Smooth muscle cell (in vitro differentiated cells): Measurements from ENCODE around the gene SYNE1. TPM values are rescaled to one million over a fixed set of nuclear protein-coding genes. Genes with fewer than 3 reads are reported as not detected.

Source experiments
- DNase-seq: peaks from one replicate; lab custom pipeline; 2025; ENCODE audit not compliant: unreplicated experiment; lab: John Stamatoyannopoulos, UW
- H2AFZ ChIP-seq: fragments of 200-600 bp; sonication (generic); 2 replicates; pipeline ENCODE4 v1.6.0; 2016; ENCODE audit warnings: antibody characterized with exemption, low read depth, mild to moderate bottlenecking
- H3F3A ChIP-seq: fragments of 200-600 bp; sonication (generic); 2 replicates; pipeline ENCODE4 v1.6.0; 2017; ENCODE audit warnings: antibody characterized with exemption, low read depth
- H3K27ac ChIP-seq: fragments of 200-600 bp; sonication (generic); 2 replicates; pipeline ENCODE4 v1.5.1; 2016; ENCODE audit warnings: low read depth, mild to moderate bottlenecking
- H3K27me3 ChIP-seq: fragments of 200-600 bp; sonication (generic); 2 replicates; pipeline ENCODE4 v1.6.1; 2016; ENCODE audit warnings: low read depth, mild to moderate bottlenecking
- H3K36me3 ChIP-seq: fragments of 200-600 bp; sonication (generic); 2 replicates; pipeline ENCODE4 v1.5.1; 2016; ENCODE audit warnings: low read depth
- H3K4me1 ChIP-seq: fragments of 200-600 bp; sonication (generic); 2 replicates; pipeline ENCODE4 v1.5.1; 2016; ENCODE audit warnings: low read depth
- H3K4me2 ChIP-seq: fragments of 200-600 bp; sonication (generic); 2 replicates; pipeline ENCODE4 v1.6.0; 2016; ENCODE audit warnings: mild to moderate bottlenecking
- H3K4me3 ChIP-seq: fragments of 200-600 bp; sonication (generic); 2 replicates; pipeline ENCODE4 v1.5.1; 2016; ENCODE audit warnings: mild to moderate bottlenecking
- H3K79me2 ChIP-seq: fragments of 200-600 bp; sonication (generic); 2 replicates; pipeline ENCODE4 v1.6.0; 2016; ENCODE audit warnings: low read depth, mild to moderate bottlenecking
- H3K9ac ChIP-seq: fragments of 200-600 bp; sonication (generic); 2 replicates; pipeline ENCODE4 v1.6.0; 2016; ENCODE audit warnings: low read depth
- H3K9me3 ChIP-seq: fragments of 200-600 bp; sonication (generic); replicated peaks from 2 replicates; pipeline ENCODE4 v1.5.1; 2016; ENCODE audit warnings: low read depth
- H4K20me1 ChIP-seq: fragments of 200-600 bp; sonication (generic); 2 replicates; pipeline ENCODE4 v1.6.0; 2016; ENCODE audit warnings: low read depth
- CTCF ChIP-seq: fragments of 200-600 bp; sonication (generic); IDR thresholded peaks from 2 replicates; pipeline ENCODE4 v1.5.1; 2017; ENCODE audit warnings: borderline replicate concordance, mild to moderate bottlenecking, antibody characterized with exemption; ENCODE audit not compliant: insufficient read depth, poor library complexity, severe bottlenecking
- WGBS: methylation state at CpG from one replicate; pipeline ENCODE4 v1.1.7; 2016; ENCODE audit warnings: low lambda C conversion rate; 5-methylcytosine and 5-hydroxymethylcytosine counted together
- polyA plus RNA-seq: library from polyadenylated mRNA; unstranded; fragments of >200 nt; fragmentation: Nextera tagmentation; extraction: Ambion mirVana; gene quantifications from 2 replicates; pipeline ENCODE4 v1.2.1, GENCODE V29; 2016
- total RNA-seq: library from RNA; depleted of rRNA; stranded (reverse); fragments of >200 nt; gene quantifications from 2 replicates; pipeline ENCODE4 v1.2.3, GENCODE V29; 2014

SYNE1 gene
- total and polyA plus RNA-seq, 2 experiments from 2014 or later: 18.2 to 56.2 TPM

GRCh38 chr6:152166897-152167296 lies 470.3 kb downstream of the SYNE1 start:
- Histone ChIP-seq H3K9ac (no peak overlapping the region), H3K4me3 (no peak overlapping the region), H3K9me3 (no peaks in the 10 kb centered on the region), H3K4me1 (no peaks in the 10 kb centered on the region), H3K79me2 (no peaks in the 10 kb centered on the region), H3K27me3 (no peaks in the 10 kb centered on the region), H2AFZ (no peak overlapping the region), H3K36me3 (peaks cover 4% of the 10 kb centered on the region), H3F3A (no peaks in the 10 kb centered on the region), H3K27ac (no peak overlapping the region), H4K20me1 (no peaks in the 10 kb centered on the region), H3K4me2 (no peak overlapping the region)
- WGBS: 90% methylated on average over 5 of the region's 5 CpGs
- DNase-seq: no peak
- TF ChIP-seq CTCF: no peak

GRCh38 chr6:152166497-152166896 lies 470.7 kb downstream of the SYNE1 start:
- WGBS: 96% methylated on average over 4 of the region's 4 CpGs
- Histone ChIP-seq H4K20me1 (no peaks in the 10 kb centered on the region), H3K9me3 (no peaks in the 10 kb centered on the region), H3K36me3 (peaks cover 4% of the 10 kb centered on the region), H3K4me3 (no peak overlapping the region), H3K27ac (no peak overlapping the region), H3K9ac (no peak overlapping the region), H3K27me3 (no peaks in the 10 kb centered on the region), H2AFZ (no peak overlapping the region), H3K4me2 (no peak overlapping the region), H3K79me2 (no peaks in the 10 kb centered on the region), H3F3A (no peaks in the 10 kb centered on the region), H3K4me1 (no peaks in the 10 kb centered on the region)
- no peak for DNase-seq
- TF ChIP-seq CTCF: no peak

- no peak overlapping the region for H2AFZ ChIP-seq
- no peaks in the 10 kb centered on the region for H3F3A ChIP-seq
- no peak overlapping the region for H3K9ac ChIP-seq
- H3K79me2 ChIP-seq: no peaks in the 10 kb centered on the region
- DNase-seq: no peak
- no peaks in the 10 kb centered on the region for H3K4me1 ChIP-seq
- H3K36me3 ChIP-seq: peaks cover 4% of the 10 kb centered on the region
- no peak for TF ChIP-seq CTCF
- H4K20me1 ChIP-seq: no peaks in the 10 kb centered on the region
- H3K27me3 ChIP-seq: no peaks in the 10 kb centered on the region
- WGBS: 80% methylated on average over 5 of the region's 5 CpGs
- H3K4me2 ChIP-seq: no peak overlapping the region
- H3K4me3 ChIP-seq: no peak overlapping the region
- no peaks in the 10 kb centered on the region for H3K9me3 ChIP-seq
- no peak overlapping the region for H3K27ac ChIP-seq
These were observed 472.2 kb downstream of the SYNE1 start for GRCh38 chr6:152164957-152165356.

GRCh38 chr6:152161501-152161900 lies 475.7 kb downstream of the SYNE1 start:
- no peaks in the 10 kb centered on the region for H3K79me2 ChIP-seq
- peak overlapping the region; percentile 46 for H3K27ac ChIP-seq
- no peak for TF ChIP-seq CTCF
- H3K27me3 ChIP-seq: no peaks in the 10 kb centered on the region
- no peak overlapping the region for H2AFZ ChIP-seq
- H3K4me1 ChIP-seq: no peaks in the 10 kb centered on the region
- no peak overlapping the region for H3K4me3 ChIP-seq
- H3K9me3 ChIP-seq: no peaks in the 10 kb centered on the region
- DNase-seq: no peak
- H3K36me3 ChIP-seq: peaks cover 2% of the 10 kb centered on the region
- no peak overlapping the region for H3K9ac ChIP-seq
- H3K4me2 ChIP-seq: peak overlapping the region; percentile 64
- no peaks in the 10 kb centered on the region for H4K20me1 ChIP-seq
- H3F3A ChIP-seq: no peaks in the 10 kb centered on the region
